Coronary artery (tissue), 2 donors: ENCODE measurements around the gene HBEGF.

Experiments
- DNase-seq: peaks from one replicate; pipeline ENCODE4 v3.0.0-alpha.2; 2017; ENCODE audit warnings: low spot score
- H3K27ac ChIP-seq, 2 donors: fragments of 200-600 bp; sonication (generic); one replicate each; pipeline ENCODE4 v1.5.1; 2016 to 2019
- H3K4me3 ChIP-seq: fragments of 200-600 bp; sonication (generic); 2 replicates; pipeline ENCODE4 v1.5.1; 2016; ENCODE audit warnings: mild to moderate bottlenecking, moderate library complexity
- TF ChIP-seq, protein P1 (sequence below): fragments of 200-600 bp; sonication (generic); IDR thresholded peaks from one replicate; pipeline ENCODE4 v1.5.1; 2019; ENCODE audit warnings: antibody characterized with exemption

The HBEGF gene

DNA sequence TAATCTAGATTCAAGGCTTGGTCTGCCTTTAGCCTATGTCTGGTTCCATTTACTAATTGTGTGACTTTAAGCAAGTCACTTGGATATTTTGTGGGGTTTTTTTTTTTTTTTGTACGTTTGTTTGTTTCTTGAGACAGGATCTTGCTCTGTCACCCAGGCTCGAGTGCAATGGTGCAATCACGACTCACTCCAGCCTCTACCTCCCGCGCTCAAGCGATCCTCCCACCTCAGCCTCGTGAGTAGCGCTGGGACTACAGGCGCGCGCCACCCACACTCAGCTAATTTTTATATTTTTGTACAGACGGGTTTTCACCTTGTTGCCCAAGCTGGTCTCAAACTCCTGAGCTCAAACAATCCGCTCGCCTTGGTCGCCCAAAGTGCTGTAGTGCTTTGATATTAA lies 42.4 kb downstream of the HBEGF start:
- no peak overlapping the region for H3K27ac ChIP-seq
- H3K4me3 ChIP-seq: no peak overlapping the region
- no peak for DNase-seq
- TF ChIP-seq, protein P1, sequence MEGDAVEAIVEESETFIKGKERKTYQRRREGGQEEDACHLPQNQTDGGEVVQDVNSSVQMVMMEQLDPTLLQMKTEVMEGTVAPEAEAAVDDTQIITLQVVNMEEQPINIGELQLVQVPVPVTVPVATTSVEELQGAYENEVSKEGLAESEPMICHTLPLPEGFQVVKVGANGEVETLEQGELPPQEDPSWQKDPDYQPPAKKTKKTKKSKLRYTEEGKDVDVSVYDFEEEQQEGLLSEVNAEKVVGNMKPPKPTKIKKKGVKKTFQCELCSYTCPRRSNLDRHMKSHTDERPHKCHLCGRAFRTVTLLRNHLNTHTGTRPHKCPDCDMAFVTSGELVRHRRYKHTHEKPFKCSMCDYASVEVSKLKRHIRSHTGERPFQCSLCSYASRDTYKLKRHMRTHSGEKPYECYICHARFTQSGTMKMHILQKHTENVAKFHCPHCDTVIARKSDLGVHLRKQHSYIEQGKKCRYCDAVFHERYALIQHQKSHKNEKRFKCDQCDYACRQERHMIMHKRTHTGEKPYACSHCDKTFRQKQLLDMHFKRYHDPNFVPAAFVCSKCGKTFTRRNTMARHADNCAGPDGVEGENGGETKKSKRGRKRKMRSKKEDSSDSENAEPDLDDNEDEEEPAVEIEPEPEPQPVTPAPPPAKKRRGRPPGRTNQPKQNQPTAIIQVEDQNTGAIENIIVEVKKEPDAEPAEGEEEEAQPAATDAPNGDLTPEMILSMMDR: no peak

DNA sequence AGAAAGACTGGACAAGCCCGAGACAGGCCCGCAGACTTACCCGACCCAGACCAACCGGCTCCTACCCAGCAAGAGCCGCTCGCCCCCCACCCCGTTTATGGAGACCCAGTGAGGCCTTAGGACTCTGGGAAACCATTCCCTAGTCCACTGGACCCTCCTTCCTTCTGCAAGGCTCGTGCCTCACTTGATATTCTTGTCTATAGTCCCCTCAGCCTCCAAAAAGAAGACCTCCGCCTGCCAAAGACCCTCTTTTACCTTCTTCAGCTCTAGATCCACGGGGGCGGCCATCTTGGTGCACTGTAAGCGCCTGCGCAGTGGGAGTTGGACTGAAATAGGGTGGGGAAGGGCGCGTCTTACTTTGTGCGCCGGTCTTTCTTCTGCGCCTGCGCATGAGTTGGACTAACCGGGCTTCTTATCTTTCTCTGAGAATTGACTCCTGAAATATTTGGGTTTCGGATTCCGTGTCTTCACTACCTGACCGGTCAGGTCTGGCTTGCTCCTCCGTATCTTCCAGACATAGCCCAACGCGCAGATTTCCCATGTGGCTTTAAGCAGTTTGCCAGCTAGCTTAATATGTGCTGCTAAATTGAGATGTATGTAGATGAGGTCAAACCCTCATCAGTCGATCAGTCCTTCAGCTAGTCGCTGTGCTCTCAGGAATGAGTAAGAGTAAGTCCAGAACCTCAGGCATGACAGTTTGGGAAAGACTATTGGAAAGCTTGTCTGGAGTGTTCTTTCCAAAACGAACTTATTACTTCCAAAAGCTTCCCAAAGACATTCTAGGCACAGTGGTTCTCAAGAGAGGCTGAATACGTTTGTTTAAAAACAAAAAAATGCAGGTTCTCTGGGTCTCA lies 43.4 kb downstream of the HBEGF start, which contains the start of gene PFDN1:
PFDN1 (minus strand) TSS at position 316 of the 854 bp plus-strand sequence; CDS start at position 288, 28 bp downstream.
- Histone ChIP-seq H3K4me3 (peak within 1 kb of the TSS; percentile 84), H3K27ac (peak within 1 kb of the TSS; percentile 76 to 87)
- TF ChIP-seq, protein P1: no peak
- DNase-seq: peak; percentile 93

DNA sequence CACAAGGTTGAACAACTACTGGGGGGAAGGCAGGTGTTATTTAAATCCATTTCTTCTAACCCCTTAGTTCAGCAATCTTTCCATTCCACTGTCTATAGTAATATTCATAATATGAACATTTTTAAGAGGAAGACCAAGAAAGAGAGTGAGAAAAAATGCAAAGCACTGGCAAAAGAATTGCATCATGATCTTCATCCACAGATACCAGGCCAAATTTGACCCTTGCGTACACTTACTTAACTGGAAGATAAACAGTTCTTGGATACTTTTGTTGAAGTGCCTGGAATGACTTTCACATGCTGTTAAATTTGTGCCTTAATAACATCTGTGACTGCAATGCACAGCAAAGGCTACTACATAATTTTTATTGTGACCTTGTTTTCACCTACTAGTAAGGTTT lies 45.3 kb downstream of the HBEGF start:
- TF ChIP-seq, protein P1: no peak
- no peak overlapping the region for H3K4me3 ChIP-seq
- H3K27ac ChIP-seq: no peak overlapping the region
- DNase-seq: no peak

DNA sequence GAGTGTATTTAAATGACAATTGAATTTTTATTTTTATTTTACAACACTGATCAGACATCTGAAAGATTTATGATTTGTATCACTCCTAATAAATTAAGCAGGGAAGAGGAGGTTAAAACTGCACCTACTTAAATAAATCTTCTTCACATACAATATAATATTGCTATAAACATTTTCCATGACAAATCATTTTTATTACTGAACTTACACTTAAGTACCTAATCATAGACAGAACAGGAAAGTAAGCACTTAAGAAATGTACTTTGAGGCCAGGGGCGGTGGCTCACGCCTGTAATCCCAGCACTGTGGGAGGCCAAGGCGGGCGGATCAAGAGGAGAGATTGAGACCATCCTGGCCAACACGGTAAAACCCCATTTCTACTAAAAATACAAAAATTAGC lies 47.3 kb downstream of the HBEGF start:
- peak overlapping the region; percentile 23 to 37 for H3K27ac ChIP-seq
- TF ChIP-seq, protein P1: no peak
- no peak for DNase-seq
- H3K4me3 ChIP-seq: no peak overlapping the region

DNA sequence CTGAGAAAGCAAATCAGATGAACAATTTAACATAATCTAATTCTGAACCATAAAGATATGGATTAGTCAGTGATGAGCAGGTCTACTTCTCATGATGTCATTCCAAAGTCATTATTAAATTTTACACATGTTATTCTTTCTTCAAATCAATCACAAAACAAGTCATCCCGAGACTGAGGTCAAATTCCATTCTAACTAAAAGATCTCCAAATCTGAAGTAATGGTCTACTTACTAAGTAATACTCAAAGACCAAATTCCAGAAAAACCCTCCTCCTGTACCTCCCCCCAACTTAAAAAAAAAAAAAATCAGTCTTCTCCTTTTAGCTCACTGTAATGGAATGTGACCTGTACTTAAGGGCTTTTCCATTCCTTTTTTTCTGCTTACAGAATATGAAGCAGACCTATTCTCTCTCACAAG lies 48.2 kb downstream of the HBEGF start:
- H3K4me3 ChIP-seq: no peak overlapping the region
- H3K27ac ChIP-seq: peak overlapping the region; percentile 37 to 46
- TF ChIP-seq, protein P1: no peak
- no peak for DNase-seq

DNA sequence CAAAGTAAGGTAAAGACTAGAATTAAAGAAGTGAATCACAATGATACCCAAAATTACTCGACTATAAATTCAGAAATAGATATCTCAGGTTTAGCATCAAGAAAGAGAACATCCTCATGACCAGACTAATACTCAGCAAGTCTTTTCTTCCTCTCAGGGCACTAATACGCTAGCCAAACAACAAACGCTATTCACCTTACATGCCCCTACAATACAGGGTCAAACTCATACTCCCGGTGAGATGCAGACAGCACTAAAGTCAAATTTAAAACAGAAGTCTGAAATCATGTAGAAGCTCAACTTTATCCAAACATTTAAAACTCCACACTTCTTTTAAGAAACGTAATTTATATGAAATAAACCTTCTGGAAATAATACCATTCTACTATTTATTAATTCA lies 49.1 kb downstream of the HBEGF start:
- TF ChIP-seq, protein P1: no peak
- Histone ChIP-seq H3K4me3 (no peak overlapping the region), H3K27ac (peak overlapping the region; percentile 4 to 27)
- no peak for DNase-seq

DNA sequence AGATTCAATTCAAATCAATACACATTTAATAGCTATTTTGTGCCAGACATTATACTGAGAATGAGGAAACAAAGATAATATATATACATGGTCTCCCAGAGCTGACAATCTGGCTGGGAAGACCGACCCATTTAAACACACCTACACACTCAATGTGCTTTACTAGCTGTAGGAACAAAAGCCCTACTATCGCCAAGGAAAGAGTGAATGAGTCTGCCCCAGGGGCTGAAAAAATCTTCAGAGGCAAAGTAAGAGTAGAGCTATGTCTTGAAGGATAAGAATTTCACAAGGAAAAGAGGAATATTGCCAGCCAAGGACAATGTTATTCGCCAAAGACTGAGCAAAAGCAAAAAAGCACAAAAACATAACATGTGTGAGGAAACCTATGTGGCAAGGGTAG lies 50.1 kb downstream of the HBEGF start:
- DNase-seq: no peak
- TF ChIP-seq, protein P1: no peak
- H3K4me3 ChIP-seq: no peak overlapping the region
- peak overlapping the region; percentile 31 to 64 for H3K27ac ChIP-seq
